ENCODE measurements around the gene CDK5RAP2.

- TF ChIP-seq POLR2A (IDR thresholded peaks at IDR 0.05) (no peak), CTCF (IDR thresholded peaks at IDR 0.05 in 4 of 5, conservative IDR thresholded peaks at IDR 0.05 in 1 of 5) (no peak)
Measured at GRCh38 chr9:120369608-120370220, 210.3 kb downstream of the CDK5RAP2 start.
